Activated naive CD4-positive, alpha-beta T cell treated with anti-CD3 and anti-CD28 coated beads for 36 hours (primary cell): ENCODE data around the gene MPP1. TPM values are rescaled to one million over a fixed set of nuclear protein-coding genes. Genes with fewer than 3 reads are reported as not detected.

Experiments used
- CTCF ChIA-PET: fragments of 350-600 bp; sonication (Branson Sonifier 250); formaldehyde crosslinking; loops from one replicate; lab custom pipeline; 2021; ENCODE audit warnings: antibody characterized with exemption; lab: Charles Lee
- DNase-seq: peaks from one replicate; pipeline ENCODE4 v3.0.0-alpha.2; 2020
- H3K27ac Mint-ChIP-seq: one replicate; pipeline ENCODE4 v1.8.0; 2021; ENCODE audit warnings: mild to moderate bottlenecking, mixed read lengths
- H3K27me3 Mint-ChIP-seq: one replicate; pipeline ENCODE4 v1.8.0; 2021; ENCODE audit warnings: low read depth, mixed read lengths
- H3K36me3 Mint-ChIP-seq: one replicate; pipeline ENCODE4 v1.8.0; 2021; ENCODE audit warnings: low read depth, mixed read lengths
- H3K4me1 Mint-ChIP-seq: one replicate; pipeline ENCODE4 v1.8.0; 2021; ENCODE audit warnings: low read depth, mixed read lengths
- H3K4me3 Mint-ChIP-seq: one replicate; pipeline ENCODE4 v1.8.0; 2021; ENCODE audit warnings: mild to moderate bottlenecking, moderate library complexity, mixed read lengths
- H3K9me3 Mint-ChIP-seq: one replicate; pipeline ENCODE4 v1.8.0; 2021; ENCODE audit warnings: mixed read lengths
- intact Hi-C: fragments of 100-400 bp; cut with micrococcal nuclease; formaldehyde crosslinking; loops from one replicate; pipeline ENCODE4 v1.15.1; 2023
- total RNA-seq, 2 experiments: library from RNA; stranded (reverse); gene quantifications; one replicate each; pipeline ENCODE4 v1.2.3, GENCODE V29; 2021

MPP1 gene
- total RNA-seq, 2 experiments from 2014 or later, result 23.9 to 24.3 TPM

- intact Hi-C loops, result no loop called here
- Mint-ChIP-seq H3K4me3 (no peak overlapping the region), H3K27ac (no peak overlapping the region), H3K36me3 (peaks cover 3% of the 10 kb centered on the region), H3K9me3 (no peaks in the 10 kb centered on the region), H3K4me1 (peaks cover 15% of the 10 kb centered on the region), H3K27me3 (no peaks in the 10 kb centered on the region)
- CTCF ChIA-PET, result no interaction called here
- no peak for DNase-seq
Measured at GRCh38 chrX:154785716-154786115, 19.6 kb downstream of the MPP1 start.

DNA sequence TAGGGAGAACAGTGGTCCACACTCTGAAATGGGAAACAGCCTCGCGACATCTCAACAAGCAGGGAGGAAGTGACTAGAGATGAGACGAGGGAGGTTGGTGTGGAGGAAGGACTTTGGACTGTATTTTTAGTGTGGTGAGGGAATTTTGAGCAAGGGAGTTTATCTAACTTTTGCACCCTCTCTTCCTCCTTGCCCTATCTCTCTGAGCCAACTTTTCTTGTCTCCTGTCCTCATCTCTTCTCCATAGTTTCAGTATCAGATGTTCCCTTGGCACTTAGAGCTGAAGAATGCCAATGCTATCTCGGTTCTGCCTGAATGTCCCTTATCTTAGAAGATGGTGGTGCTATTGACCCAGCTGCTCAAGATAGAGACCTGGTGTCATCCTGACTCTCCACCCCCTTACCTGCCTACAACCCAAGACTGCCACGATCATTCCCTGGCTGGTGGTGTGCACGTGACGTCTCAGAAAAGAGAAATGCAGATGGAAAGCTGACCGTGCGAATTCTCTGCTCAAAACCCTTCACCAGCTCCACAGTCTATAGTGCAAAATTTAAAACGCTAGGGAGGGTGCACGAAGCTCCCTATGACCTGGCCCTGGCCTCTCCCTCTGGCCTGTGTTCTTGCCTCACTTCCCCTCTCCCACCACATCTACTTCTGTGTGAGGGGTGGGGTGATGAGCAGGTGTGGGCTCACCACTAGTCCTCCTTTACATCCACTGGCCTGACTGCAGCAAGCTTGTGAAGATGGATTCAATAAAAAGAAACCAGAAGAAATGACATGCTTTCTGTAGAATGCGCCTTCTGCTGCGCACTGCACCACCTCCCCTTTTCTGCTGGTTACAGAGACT is 20.9 kb downstream of the MPP1 start:
- no peaks in the 10 kb centered on the region for H3K9me3 Mint-ChIP-seq
- peaks cover 15% of the 10 kb centered on the region for H3K4me1 Mint-ChIP-seq
- peaks cover 2% of the 10 kb centered on the region for H3K36me3 Mint-ChIP-seq
- peak overlapping the region; percentile 14 for H3K27ac Mint-ChIP-seq
- H3K4me3 Mint-ChIP-seq, result peak overlapping the region; percentile 43
- intact Hi-C loops, result no loop called here
- DNase-seq, result no peak
- H3K27me3 Mint-ChIP-seq, result no peaks in the 10 kb centered on the region
- CTCF ChIA-PET, result no interaction called here

GRCh38 chrX:154780968-154781367 is 24.3 kb downstream of the MPP1 start:
- peaks cover 7% of the 10 kb centered on the region for H3K36me3 Mint-ChIP-seq
- no peak overlapping the region for H3K4me3 Mint-ChIP-seq
- no peak for DNase-seq
- H3K4me1 Mint-ChIP-seq, result peaks cover 16% of the 10 kb centered on the region
- CTCF ChIA-PET, result no interaction called here
- intact Hi-C loops, result no loop called here
- H3K27ac Mint-ChIP-seq, result no peak overlapping the region
- no peaks in the 10 kb centered on the region for H3K27me3 Mint-ChIP-seq
- H3K9me3 Mint-ChIP-seq, result no peaks in the 10 kb centered on the region

GRCh38 chrX:154779261-154779660 is 26.0 kb downstream of the MPP1 start:
- intact Hi-C loops, result no loop called here
- CTCF ChIA-PET, result no interaction called here
- Mint-ChIP-seq H3K4me1 (peaks cover 24% of the 10 kb centered on the region), H3K27me3 (no peaks in the 10 kb centered on the region), H3K36me3 (peaks cover 15% of the 10 kb centered on the region), H3K9me3 (no peaks in the 10 kb centered on the region), H3K4me3 (no peak overlapping the region), H3K27ac (no peak overlapping the region)
- no peak for DNase-seq

- Mint-ChIP-seq H3K27ac (no peak overlapping the region), H3K36me3 (peaks cover 24% of the 10 kb centered on the region), H3K4me3 (no peak overlapping the region), H3K4me1 (peaks cover 24% of the 10 kb centered on the region), H3K27me3 (no peaks in the 10 kb centered on the region), H3K9me3 (no peaks in the 10 kb centered on the region)
- DNase-seq, result no peak
- CTCF ChIA-PET, result no interaction called here
- intact Hi-C loops, result no loop called here
Measured at GRCh38 chrX:154776753-154777152, 28.5 kb downstream of the MPP1 start.

GRCh38 chrX:154775419-154776349 is 29.6 kb downstream of the MPP1 start:
- DNase-seq, result peak; percentile 40
- peak overlapping the region; percentile 28 for H3K27ac Mint-ChIP-seq
- intact Hi-C loops, result no loop called here
- H3K4me3 Mint-ChIP-seq, result no peak overlapping the region
- H3K36me3 Mint-ChIP-seq, result peaks cover 29% of the 10 kb centered on the region
- H3K27me3 Mint-ChIP-seq, result no peaks in the 10 kb centered on the region
- peaks cover 28% of the 10 kb centered on the region for H3K4me1 Mint-ChIP-seq
- CTCF ChIA-PET, result interaction anchor here (0.7 kb wide), 1 partner anchor 66 kb away, joined by 4 read pairs; no protein-coding TSS in a partner anchor
- no peaks in the 10 kb centered on the region for H3K9me3 Mint-ChIP-seq

GRCh38 chrX:154774622-154775021 is 30.7 kb downstream of the MPP1 start:
- intact Hi-C loops, result no loop called here
- DNase-seq, result no peak
- peaks cover 30% of the 10 kb centered on the region for H3K4me1 Mint-ChIP-seq
- CTCF ChIA-PET, result no interaction called here
- H3K36me3 Mint-ChIP-seq, result peaks cover 33% of the 10 kb centered on the region
- H3K9me3 Mint-ChIP-seq, result no peaks in the 10 kb centered on the region
- peak overlapping the region; percentile 63 for H3K27ac Mint-ChIP-seq
- no peaks in the 10 kb centered on the region for H3K27me3 Mint-ChIP-seq
- H3K4me3 Mint-ChIP-seq, result no peak overlapping the region

DNA sequence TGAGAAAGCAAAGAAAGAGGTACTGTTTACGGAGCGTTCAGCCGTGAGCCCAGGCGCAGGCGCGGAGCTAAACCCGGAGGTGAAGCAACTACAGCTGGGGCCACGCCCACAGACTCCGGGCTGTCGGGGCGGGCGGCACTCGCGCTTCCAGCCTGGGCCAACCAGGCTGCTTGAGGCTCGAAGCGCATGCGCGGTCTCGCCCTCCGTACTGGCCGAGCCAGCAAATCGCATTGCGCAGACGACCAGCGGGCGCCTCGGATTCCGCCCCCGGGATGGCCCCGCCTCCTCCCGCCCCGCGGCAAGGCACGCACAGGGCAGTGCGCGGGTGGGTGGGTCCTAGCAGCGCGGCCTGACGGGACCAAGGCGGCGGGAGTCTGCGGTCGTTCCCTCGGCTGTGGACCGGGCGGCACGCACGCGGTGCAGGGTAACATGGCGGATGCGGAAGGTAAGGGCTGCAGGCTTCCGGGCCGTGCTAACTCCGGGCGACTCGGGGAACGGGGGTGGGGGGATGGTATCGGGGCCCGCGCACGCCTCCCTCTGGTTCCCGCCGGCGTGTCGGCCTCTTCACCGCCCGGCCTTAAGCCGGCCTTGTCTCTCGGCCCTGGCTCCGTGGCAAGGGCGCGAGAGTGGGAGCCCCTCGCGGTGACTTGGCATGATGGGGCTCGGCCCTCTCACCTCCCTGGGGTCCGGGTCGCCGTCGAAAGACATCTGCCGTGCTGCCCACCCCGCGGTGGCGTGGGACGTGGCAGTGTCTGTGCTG is 42.6 kb downstream of the MPP1 start, which contains the start of gene DKC1:
DKC1 (plus strand) TSS at position 328 of the 760 bp plus-strand sequence; CDS start at position 430, 102 bp downstream.
- DNase-seq, result peak; percentile 95
- Mint-ChIP-seq H3K27me3 (no peaks in the 10 kb centered on the region), H3K9me3 (no peaks in the 10 kb centered on the region), H3K27ac (peak within 1 kb of the TSS; percentile 94), H3K36me3 (peaks cover 26% of the 10 kb centered on the region), H3K4me3 (peak within 1 kb of the TSS; percentile 88), H3K4me1 (peaks cover 33% of the 10 kb centered on the region)
- intact Hi-C loops, result loop anchor here (1.0 to 2.0 kb wide), 5 partner anchors 37 to 264 kb away; partner anchors contain the start of genes FUNDC2, IKBKG and MPP1
- CTCF ChIA-PET, result interaction anchor here (0.8 to 1.6 kb wide), 5 partner anchors 13 to 78 kb away, joined by 3 to 6 read pairs (median 3); no protein-coding TSS in a partner anchor

- H3K27me3 Mint-ChIP-seq, result no peaks in the 10 kb centered on the region
- H3K4me3 Mint-ChIP-seq, result peak overlapping the region; percentile 88
- peaks cover 22% of the 10 kb centered on the region for H3K36me3 Mint-ChIP-seq
- peaks cover 29% of the 10 kb centered on the region for H3K4me1 Mint-ChIP-seq
- DNase-seq, result peak; percentile 23
- CTCF ChIA-PET, result interaction anchor here (0.8 to 1.2 kb wide), 4 partner anchors 12 to 78 kb away, joined by 3 to 5 read pairs (median 3); no protein-coding TSS in a partner anchor
- H3K9me3 Mint-ChIP-seq, result no peaks in the 10 kb centered on the region
- intact Hi-C loops, result loop anchor here (1.0 to 2.0 kb wide), 5 partner anchors 37 to 265 kb away; partner anchors contain the start of genes FUNDC2, IKBKG and MPP1
- peak overlapping the region; percentile 94 for H3K27ac Mint-ChIP-seq
Measured at GRCh38 chrX:154761977-154762536, 43.2 kb downstream of the MPP1 start.

DNA sequence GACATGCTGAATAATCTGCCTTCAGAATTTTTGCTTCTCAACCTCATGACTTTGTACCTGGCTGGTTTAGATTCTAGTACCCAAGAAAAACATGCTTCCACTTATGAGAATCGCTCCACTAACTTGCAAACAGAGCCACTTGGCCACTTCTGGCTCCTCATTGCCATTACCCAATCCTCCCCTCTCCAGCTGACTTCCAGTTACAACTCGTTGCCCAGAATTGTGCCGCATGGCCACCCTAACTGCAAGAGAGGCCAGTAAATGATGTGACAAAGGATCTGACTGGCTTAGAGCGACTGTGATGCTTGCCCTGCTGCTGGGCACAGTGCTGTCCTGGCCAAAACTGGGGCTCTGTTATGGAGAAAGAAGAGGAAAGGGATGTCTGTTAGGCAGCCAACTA is 46.6 kb downstream of the MPP1 start:
- Mint-ChIP-seq H3K9me3 (no peaks in the 10 kb centered on the region), H3K36me3 (peaks cover 3% of the 10 kb centered on the region), H3K4me3 (no peak overlapping the region), H3K27ac (no peak overlapping the region), H3K4me1 (peaks cover 9% of the 10 kb centered on the region), H3K27me3 (no peaks in the 10 kb centered on the region)
- DNase-seq, result no peak
- intact Hi-C loops, result no loop called here
- CTCF ChIA-PET, result no interaction called here

GRCh38 chrX:154751669-154752271 is 53.5 kb downstream of the MPP1 start:
- H3K36me3 Mint-ChIP-seq, result no peaks in the 10 kb centered on the region
- H3K27ac Mint-ChIP-seq, result no peak overlapping the region
- CTCF ChIA-PET, result no interaction called here
- intact Hi-C loops, result no loop called here
- no peak for DNase-seq
- H3K9me3 Mint-ChIP-seq, result no peaks in the 10 kb centered on the region
- H3K4me3 Mint-ChIP-seq, result peak overlapping the region; percentile 55
- H3K27me3 Mint-ChIP-seq, result no peaks in the 10 kb centered on the region
- H3K4me1 Mint-ChIP-seq, result peaks cover 15% of the 10 kb centered on the region
